ENCODE measurements around the gene RHBDL1. TPM values are rescaled to one million over a fixed set of nuclear protein-coding genes. Genes with fewer than 3 reads are reported as not detected.
A peak's percentile ranks its signal among the peaks of the same experiment; 100 is the strongest.

The RHBDL1 gene
- total RNA-seq, 1 experiment from 2014 or later, result 0.80 TPM

- no peak for DNase-seq (ENCODE audit: low read depth)
Measured at GRCh38 chr16:652454-653305, 22.8 kb upstream of the RHBDL1 start.

- DNase-seq (ENCODE audit: low read depth), result no peak
Measured at GRCh38 chr16:654034-654433, 21.4 kb upstream of the RHBDL1 start.

- DNase-seq (ENCODE audit: low read depth), result no peak
Measured at GRCh38 chr16:657487-657886, 18.0 kb upstream of the RHBDL1 start.

GRCh38 chr16:658679-659571 is 16.5 kb upstream of the RHBDL1 start:
- no peak for DNase-seq (ENCODE audit: low read depth)

DNA sequence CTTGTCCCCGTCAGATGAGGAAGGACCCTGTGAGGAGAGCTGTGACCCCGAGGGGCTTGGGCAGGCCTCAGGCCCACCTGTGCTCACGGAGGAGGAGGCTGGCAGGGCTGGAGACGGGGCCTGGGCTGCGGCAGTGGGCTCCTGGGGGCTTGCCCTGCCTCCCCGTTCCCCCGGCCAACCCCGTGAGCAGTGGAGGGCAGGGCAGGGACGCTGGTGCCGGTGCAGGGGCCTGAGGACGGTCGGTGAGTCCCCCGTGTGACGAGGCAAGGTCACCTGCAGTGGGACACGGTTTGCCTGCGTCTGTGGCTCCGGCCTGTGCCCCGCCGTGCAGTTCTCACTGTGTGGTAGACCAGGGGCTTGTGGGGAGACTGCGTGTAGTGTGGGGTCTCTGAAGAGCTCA is 15.9 kb upstream of the RHBDL1 start:
- no peak for DNase-seq (ENCODE audit: low read depth)

- DNase-seq (ENCODE audit: low read depth), result no peak
Measured at GRCh38 chr16:660132-660458, 15.4 kb upstream of the RHBDL1 start.

- DNase-seq (ENCODE audit: low read depth), result peak; percentile 70
Measured at GRCh38 chr16:660459-661183, 14.8 kb upstream of the RHBDL1 start.

DNA sequence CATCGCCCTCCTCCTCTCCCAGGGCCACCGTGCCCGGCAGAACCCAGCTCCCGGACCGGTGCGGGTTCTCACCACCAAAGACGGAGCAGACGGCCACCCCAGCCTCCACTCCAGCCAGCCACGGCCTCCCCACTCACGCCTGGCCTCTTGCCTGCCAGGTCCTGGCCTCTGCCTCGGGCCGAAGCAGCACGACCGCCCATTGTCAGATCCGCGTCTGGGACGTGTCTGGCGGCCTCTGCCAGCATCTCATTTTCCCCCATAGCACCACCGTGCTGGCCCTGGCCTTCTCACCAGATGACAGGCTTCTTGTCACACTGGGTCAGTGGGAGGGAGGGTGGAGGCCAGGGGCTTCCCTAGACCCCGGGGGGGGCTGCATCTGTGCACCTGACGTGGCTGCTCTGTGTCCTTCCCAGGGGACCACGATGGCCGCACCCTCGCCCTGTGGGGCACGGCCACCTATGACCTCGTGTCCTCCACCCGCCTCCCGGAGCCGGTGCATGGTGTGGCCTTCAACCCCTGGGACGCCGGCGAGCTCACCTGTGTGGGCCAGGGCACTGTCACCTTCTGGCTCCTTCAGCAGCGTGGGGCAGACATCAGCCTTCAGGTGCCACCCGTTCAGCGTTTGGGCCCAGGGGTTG is 14.2 kb upstream of the RHBDL1 start:
- no peak for DNase-seq (ENCODE audit: low read depth)

DNA sequence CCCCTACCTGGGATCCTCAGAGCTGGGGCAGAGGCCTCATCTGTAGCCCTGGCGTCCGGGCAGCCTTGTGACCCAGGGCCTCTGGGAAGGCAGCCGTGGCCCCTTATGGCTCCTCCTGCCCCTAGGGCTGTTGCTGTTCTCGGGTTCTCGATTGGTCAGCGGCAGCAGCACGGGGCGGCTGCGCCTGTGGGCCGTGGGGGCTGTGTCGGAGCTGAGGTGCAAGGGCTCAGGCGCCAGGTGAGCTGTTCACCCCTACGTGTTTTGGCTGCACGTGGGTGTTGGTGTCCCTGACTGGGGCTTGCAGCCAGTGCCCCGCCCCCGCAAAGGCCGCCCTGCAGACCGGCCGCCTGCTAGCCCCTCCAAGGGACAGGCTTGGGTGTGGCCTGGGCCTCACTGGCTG is 13.4 kb upstream of the RHBDL1 start:
- DNase-seq (ENCODE audit: low read depth), result no peak

DNA sequence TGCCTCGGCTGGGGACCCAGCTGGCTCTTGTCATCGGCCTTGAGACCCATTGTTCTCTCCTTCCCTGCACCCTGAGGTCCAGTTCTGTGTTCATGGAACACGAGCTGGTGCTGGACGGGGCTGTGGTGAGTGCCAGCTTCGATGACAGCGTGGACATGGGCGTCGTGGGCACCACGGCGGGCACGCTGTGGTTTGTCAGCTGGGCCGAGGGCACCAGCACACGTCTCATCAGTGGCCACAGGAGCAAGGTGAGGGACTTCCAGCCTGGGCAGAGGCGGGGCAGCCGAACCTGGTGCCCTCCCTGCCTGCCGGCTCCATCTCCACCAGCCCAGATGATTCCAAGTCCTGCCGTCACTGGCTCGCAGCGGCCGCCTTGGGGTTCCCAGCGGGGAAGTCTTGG is 12.9 kb upstream of the RHBDL1 start:
- no peak for DNase-seq (ENCODE audit: low read depth)

DNA sequence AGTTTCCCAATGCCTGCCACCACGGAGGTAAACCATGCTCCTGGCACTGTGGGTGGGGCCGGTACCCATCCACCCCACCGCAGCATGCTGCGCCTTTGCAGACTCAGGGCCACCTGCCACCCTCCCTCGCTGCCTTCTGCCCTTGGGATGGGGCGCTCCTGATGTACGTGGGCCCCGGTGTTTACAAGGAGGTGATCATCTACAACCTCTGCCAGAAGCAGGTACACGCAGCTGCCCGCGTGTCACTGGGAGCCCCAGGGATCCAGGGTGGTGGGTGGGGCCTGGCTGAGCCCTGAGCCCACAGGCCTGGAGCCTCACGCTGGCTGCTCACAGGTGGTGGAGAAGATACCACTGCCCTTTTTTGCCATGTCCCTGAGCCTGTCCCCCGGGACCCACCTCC is 8.9 kb upstream of the RHBDL1 start:
- DNase-seq (ENCODE audit: low read depth), result no peak

GRCh38 chr16:667113-667779 is 8.2 kb upstream of the RHBDL1 start:
- no peak for DNase-seq (ENCODE audit: low read depth)

DNA sequence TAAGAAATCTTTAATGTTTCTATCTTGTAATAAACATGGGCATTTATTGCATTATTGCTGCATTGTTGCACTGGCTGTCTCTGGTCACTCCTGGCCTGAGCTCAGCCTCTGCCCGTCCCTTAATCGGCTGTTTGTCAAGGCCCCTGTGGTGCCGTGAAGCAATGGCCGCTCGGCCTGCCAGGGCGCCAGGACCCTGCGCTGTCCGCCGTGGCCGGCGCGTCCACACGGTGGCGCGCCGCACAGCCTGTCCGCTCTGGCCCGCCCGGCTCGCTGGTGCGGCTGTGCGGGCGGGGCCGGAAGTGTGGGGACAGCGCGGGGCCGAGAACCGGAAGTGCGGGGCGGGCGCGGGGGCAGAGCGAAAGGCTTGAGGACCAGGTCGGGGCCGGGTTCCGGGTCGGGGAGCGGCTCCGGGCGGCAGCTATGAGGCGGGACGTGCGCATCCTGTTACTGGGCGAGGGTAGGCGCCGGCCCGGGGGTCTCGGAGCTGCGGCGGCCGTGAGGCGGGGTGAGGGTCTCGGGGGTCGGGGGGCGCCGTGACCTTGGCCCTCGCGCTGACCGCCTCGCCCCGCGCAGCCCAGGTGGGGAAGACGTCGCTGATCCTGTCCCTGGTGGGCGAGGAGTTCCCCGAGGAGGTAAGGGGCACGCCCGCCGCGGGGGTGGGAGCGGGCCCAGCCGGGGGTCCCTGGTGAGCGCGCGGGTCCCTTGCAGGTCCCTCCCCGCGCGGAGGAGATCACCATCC is 7.5 kb upstream of the RHBDL1 start, which contains the start of gene RHOT2:
RHOT2 (plus strand) TSS at position 353 of the 739 bp plus-strand sequence; CDS start at position 421, 68 bp downstream.
- DNase-seq (ENCODE audit: low read depth), result peak; percentile 85

DNA sequence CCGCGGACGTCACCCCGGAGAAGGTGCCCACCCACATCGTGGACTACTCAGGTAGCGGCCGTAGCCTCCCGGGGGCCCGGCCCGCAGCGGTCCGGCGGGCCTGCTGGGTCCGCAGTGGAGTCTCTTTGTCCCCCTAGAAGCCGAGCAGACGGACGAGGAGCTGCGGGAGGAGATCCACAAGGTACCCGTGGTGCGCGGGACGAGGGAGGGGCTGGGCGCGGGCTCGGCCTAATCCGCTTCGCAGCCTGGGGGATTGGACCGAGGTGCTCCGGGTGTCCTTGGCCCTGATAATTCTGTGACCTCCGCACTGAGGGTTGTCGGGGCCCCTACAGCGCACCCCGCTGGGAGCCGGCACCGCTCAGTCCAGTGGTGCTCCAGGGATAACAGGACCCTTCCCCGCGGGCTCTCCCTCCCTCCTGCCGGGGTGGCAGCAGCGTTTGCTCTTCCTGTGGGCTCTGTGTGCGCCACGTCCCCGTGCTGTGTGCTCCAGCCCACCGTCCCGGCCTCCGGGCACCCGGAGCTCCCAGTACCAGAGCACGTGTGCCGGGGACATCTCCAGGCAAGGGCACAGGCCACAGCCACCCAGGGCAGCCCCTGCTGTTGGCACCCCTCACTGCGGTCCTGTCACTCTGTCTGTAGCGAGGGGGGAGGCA is 6.8 kb upstream of the RHBDL1 start:
- no peak for DNase-seq (ENCODE audit: low read depth)

GRCh38 chr16:669666-670065 is 5.8 kb upstream of the RHBDL1 start:
- DNase-seq (ENCODE audit: low read depth), result no peak

DNA sequence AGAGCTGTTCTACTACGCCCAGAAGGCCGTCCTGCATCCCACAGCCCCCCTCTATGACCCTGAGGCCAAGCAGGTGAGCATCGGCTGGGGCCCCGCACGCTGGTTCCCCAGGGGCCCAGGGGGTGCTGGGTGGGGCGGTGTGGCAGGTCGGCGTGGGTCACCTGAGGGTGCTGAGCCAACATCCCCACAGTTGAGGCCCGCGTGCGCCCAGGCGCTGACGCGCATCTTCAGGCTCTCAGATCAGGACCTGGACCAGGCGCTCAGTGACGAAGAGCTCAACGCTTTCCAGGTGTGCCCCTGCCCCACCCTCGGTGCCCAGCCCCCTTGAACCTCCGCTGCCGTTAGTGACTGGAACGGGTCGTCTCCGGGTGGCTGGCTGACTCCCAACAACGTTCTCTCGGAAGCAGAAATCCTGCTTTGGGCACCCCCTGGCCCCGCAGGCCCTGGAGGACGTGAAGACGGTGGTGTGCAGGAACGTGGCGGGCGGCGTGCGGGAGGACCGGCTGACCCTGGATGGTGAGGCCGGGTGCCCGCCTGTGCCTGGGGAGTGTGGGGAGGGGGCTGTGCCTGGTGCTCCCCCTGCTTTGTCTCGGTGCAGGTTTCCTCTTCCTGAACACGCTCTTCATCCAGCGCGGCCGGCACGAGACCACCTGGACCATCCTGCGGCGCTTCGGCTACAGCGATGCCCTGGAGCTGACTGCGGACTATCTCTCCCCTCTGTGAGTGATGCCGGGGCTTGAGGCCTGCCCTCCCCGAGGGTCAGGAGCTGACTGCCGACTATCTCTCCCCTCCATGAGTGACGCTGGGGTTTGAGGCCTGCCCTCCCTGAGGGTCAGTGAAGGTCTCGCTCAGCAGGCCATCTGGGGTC is 4.8 kb upstream of the RHBDL1 start:
- DNase-seq (ENCODE audit: low read depth), result no peak

DNA sequence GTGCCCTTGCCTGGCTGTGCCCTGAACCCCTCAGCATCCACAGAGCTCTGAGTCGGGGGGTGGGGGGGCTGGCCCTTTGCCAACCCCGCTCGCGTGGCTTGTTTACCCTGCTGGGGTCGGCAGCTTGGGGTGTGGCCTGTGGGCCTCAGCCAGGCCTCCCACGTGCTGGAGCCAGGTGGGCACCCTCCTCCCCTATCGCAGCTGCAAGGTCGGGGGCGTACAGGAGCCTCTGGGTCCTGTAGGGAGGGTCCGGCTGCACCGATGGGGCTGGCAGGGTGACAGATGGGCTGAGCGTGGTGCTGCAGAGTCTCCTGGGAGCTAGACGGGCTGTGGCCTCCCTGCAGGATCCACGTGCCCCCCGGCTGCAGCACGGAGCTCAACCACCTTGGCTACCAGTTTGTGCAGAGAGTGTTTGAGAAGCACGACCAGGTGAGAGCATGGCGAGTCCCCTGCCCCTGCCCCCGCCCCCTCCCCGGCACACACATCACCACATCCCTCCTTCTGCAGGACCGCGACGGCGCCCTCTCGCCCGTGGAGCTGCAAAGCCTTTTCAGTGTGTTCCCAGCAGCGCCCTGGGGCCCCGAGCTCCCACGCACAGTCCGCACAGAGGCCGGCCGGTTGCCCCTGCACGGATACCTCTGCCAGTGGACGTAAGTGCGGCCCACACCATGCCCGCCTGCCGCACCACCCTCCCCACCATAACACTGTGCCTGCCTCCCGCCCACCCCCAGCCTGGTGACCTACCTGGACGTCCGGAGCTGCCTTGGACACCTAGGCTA is 3.9 kb upstream of the RHBDL1 start:
- no peak for DNase-seq (ENCODE audit: low read depth)

GRCh38 chr16:672371-672770 is 3.1 kb upstream of the RHBDL1 start:
- no peak for DNase-seq (ENCODE audit: low read depth)
